ENCODE results near the gene KIAA0232.

The KIAA0232 gene

DNA sequence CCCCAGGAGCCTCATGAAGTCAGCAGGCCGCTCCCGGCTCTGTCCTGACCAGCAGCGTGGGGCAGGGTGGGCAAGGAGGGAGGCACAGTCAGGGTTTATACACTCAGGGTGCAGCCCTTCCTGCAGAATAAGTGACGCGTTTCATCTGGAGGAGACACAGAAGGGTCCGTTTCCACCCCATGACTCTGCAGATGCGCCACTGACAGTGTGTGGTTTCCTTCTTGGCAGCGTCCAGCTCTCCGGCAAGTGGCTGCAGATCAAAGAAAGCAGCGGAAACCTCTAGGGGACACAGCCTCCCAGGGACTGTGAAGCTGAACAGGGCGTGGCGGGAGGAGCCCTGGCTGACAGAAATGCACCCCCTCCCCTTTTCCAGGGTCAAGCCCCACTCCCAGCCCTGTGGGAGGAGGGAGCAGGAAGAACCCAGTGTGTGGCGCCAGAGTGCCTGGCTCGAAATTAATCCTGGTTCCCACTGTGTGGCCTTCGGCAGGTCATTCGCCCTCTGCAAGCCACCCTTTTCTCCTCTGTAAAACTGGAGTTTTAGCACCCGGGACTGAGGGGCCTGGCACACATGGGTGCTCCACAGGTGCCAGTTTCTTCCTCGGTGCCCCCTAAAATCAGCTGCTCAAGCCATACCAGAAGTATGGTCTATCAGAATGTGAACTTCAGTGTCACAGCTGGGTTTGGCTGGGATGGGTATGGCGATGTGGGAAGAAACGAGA, 109.8 kb downstream of the KIAA0232 start:
- no peak for FAIRE-seq
- TF ChIP-seq POLR2AphosphoS5 (IDR thresholded peaks at IDR 0.05; ENCODE audit: low read depth, low read length) (no peak), POLR2A (IDR thresholded peaks at IDR 0.05; ENCODE audit: low read depth, low read length) (no peak), TAF1 (IDR thresholded peaks at IDR 0.05; ENCODE audit: borderline replicate concordance, low read depth, low read length) (no peak)
- DNase-seq (ENCODE audit: insufficient read length): no peak

GRCh38 chr4:6892909-6893202, 110.3 kb downstream of the KIAA0232 start:
- TF ChIP-seq TAF1 (IDR thresholded peaks at IDR 0.05; ENCODE audit: borderline replicate concordance, low read depth, low read length) (no peak), POLR2AphosphoS5 (IDR thresholded peaks at IDR 0.05; ENCODE audit: low read depth, low read length) (no peak), POLR2A (IDR thresholded peaks at IDR 0.05; ENCODE audit: low read depth, low read length) (no peak)

GRCh38 chr4:6893449-6894085, 111.0 kb downstream of the KIAA0232 start:
- DNase-seq (ENCODE audit: insufficient read length) (no peak), FAIRE-seq (no peak)
- TF ChIP-seq POLR2A (IDR thresholded peaks at IDR 0.05; ENCODE audit: low read depth, low read length) (no peak), TAF1 (IDR thresholded peaks at IDR 0.05; ENCODE audit: borderline replicate concordance, low read depth, low read length) (no peak)

More at GRCh38 chr4:6892909-6893202, 110.3 kb downstream of the KIAA0232 start:
- DNase-seq (ENCODE audit: insufficient read length) (no peak), FAIRE-seq (no peak)

DNA sequence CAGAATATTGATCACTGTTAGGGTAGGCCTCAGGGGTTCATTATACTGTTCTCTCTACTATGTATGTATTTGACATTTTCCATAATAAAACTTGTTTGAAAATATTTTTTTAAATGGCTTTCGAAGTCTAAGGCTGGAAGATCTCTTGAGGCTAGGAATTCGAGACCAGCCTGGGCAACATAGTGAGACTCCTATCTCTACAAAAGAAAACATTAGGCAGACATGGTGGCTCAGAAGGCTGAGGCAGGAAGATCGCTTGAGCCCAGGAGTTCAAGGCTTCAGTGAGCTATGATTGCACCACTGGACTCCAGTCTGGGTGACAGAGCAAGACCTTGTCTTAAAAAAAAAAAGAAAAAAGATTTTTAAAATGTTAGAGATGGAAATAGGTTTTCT, 111.6 kb downstream of the KIAA0232 start:
- TF ChIP-seq POLR2AphosphoS5 (IDR thresholded peaks at IDR 0.05; ENCODE audit: low read depth, low read length): no peak
- no peak for TF ChIP-seq POLR2A (IDR thresholded peaks at IDR 0.05; ENCODE audit: low read depth, low read length)
- TF ChIP-seq TAF1 (IDR thresholded peaks at IDR 0.05; ENCODE audit: borderline replicate concordance, low read depth, low read length): no peak
- DNase-seq (ENCODE audit: insufficient read length) (no peak), FAIRE-seq (no peak)

- DNase-seq (ENCODE audit: insufficient read length) (no peak), FAIRE-seq (no peak)
- TF ChIP-seq POLR2AphosphoS5 (IDR thresholded peaks at IDR 0.05; ENCODE audit: low read depth, low read length): no peak
- no peak for TF ChIP-seq POLR2A (IDR thresholded peaks at IDR 0.05; ENCODE audit: low read depth, low read length)
- no peak for TF ChIP-seq TAF1 (IDR thresholded peaks at IDR 0.05; ENCODE audit: borderline replicate concordance, low read depth, low read length)
Observed at GRCh38 chr4:6894528-6895498, 112.3 kb downstream of the KIAA0232 start.

DNA sequence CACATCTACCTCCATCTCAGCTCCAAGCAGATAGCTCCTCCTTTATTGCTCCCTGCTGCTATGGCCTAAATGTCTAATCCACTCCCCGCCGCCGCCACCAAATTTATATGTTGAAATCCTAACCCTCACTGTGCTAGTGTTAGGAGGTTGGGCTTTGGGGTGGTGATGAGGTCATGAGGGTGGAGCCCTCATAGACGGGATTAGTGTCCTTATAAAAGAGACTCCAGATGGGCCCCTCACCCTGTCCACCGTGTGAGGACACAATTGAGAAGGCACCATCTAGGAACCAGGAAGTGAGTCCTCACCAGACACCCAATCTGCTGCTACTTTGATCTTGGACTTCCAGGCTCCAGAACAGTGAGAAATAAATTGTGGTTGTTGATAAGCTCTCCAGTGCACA, 113.5 kb downstream of the KIAA0232 start:
- DNase-seq (ENCODE audit: insufficient read length) (no peak), FAIRE-seq (no peak)
- TF ChIP-seq TAF1 (IDR thresholded peaks at IDR 0.05; ENCODE audit: borderline replicate concordance, low read depth, low read length) (no peak), POLR2A (IDR thresholded peaks at IDR 0.05; ENCODE audit: low read depth, low read length) (no peak), POLR2AphosphoS5 (IDR thresholded peaks at IDR 0.05; ENCODE audit: low read depth, low read length) (no peak)

- no peak for FAIRE-seq
- TF ChIP-seq TAF1 (IDR thresholded peaks at IDR 0.05; ENCODE audit: borderline replicate concordance, low read depth, low read length) (no peak), POLR2A (IDR thresholded peaks at IDR 0.05; ENCODE audit: low read depth, low read length) (no peak), POLR2AphosphoS5 (IDR thresholded peaks at IDR 0.05; ENCODE audit: low read depth, low read length) (no peak)
Observed at GRCh38 chr4:6898763-6899162, 116.2 kb downstream of the KIAA0232 start.

GRCh38 chr4:6900181-6900812, 117.8 kb downstream of the KIAA0232 start:
- DNase-seq (ENCODE audit: insufficient read length) (no peak), FAIRE-seq (no peak)
- TF ChIP-seq TAF1 (IDR thresholded peaks at IDR 0.05; ENCODE audit: borderline replicate concordance, low read depth, low read length) (no peak), POLR2AphosphoS5 (IDR thresholded peaks at IDR 0.05; ENCODE audit: low read depth, low read length) (no peak), POLR2A (IDR thresholded peaks at IDR 0.05; ENCODE audit: low read depth, low read length) (no peak)

More at GRCh38 chr4:6898763-6899162, 116.2 kb downstream of the KIAA0232 start:
- no peak for DNase-seq (ENCODE audit: insufficient read length)

GRCh38 chr4:6900956-6901355, 118.4 kb downstream of the KIAA0232 start:
- FAIRE-seq: no peak
- no peak for TF ChIP-seq POLR2A (IDR thresholded peaks at IDR 0.05; ENCODE audit: low read depth, low read length)
- no peak for TF ChIP-seq POLR2AphosphoS5 (IDR thresholded peaks at IDR 0.05; ENCODE audit: low read depth, low read length)
- no peak for DNase-seq (ENCODE audit: insufficient read length)

DNA sequence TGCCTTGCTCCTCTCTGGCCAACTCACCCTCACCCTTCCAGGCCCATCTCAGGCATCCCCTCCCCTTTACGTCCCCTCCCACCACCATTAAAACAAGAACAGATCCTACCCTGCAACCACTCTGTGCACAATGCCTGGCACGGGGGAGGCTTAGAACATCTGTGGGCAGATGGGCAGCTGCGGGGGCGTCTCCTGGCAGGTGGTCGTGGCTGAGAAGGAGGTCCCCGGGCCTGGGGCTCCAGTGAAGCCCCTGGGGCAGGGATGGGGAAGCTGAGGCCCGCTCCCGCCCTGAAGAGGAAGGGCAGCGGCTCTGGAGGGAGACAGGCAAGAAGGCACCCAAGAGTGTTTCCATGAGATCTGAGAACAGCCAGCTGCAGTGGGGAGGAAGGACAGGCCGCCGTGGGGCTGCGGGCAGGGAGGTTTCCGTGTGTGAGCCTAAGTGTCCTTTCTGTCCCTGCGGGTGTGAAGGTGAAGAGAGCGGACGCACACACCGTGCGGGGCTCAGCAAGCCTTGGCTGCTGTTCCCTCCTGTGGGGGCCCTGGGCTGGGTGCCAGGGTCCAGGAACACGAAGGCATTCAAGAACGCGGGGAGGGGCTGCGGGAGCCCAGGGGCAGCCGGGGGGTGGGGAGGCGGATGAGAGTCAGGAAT, 119.3 kb downstream of the KIAA0232 start:
- FAIRE-seq (no peak), DNase-seq (ENCODE audit: insufficient read length) (no peak)
- TF ChIP-seq POLR2A (IDR thresholded peaks at IDR 0.05; ENCODE audit: low read depth, low read length): no peak
- no peak for TF ChIP-seq POLR2AphosphoS5 (IDR thresholded peaks at IDR 0.05; ENCODE audit: low read depth, low read length)
- no peak for TF ChIP-seq TAF1 (IDR thresholded peaks at IDR 0.05; ENCODE audit: borderline replicate concordance, low read depth, low read length)
